ENCODE results near the gene NR0B2.
"Not testable (repeated sequence)": the region's sequence is repeated elsewhere in the genome, so short reads cannot be mapped to it uniquely, and the experiment has no call there.

NR0B2 gene

GRCh38 chr1:26913754-26914619 is at the start of gene NR0B2:
Gene NR0B2 (minus strand): TSS chr1:26913975. CDS start chr1:26913940, 35 bp downstream.
- no peak for DNase-seq

GRCh38 chr1:26961826-26962225 is 48.1 kb upstream of the NR0B2 start:
- DNase-seq, result no peak

- no peak for DNase-seq
Observed at GRCh38 chr1:26960625-26960966, 46.8 kb upstream of the NR0B2 start.

- DNase-seq, result peak; percentile 88
Observed at GRCh38 chr1:26959722-26960624, 46.2 kb upstream of the NR0B2 start, which contains the start of gene KDF1. Gene KDF1 (minus strand): TSS chr1:26960468. CDS start chr1:26952380, 8,088 bp downstream.

GRCh38 chr1:26959270-26959669 is 45.5 kb upstream of the NR0B2 start:
- DNase-seq, result no peak

GRCh38 chr1:26957306-26957705 is 43.5 kb upstream of the NR0B2 start:
- DNase-seq, result no peak

GRCh38 chr1:26956321-26956720 is 42.5 kb upstream of the NR0B2 start:
- DNase-seq, result no peak

GRCh38 chr1:26953374-26953773 is 39.6 kb upstream of the NR0B2 start:
- DNase-seq, result no peak

- DNase-seq, result no peak
Observed at GRCh38 chr1:26951821-26952497, 38.2 kb upstream of the NR0B2 start.

- DNase-seq, result no peak
Observed at GRCh38 chr1:26951216-26951615, 37.4 kb upstream of the NR0B2 start.

GRCh38 chr1:26950602-26951001 is 36.8 kb upstream of the NR0B2 start:
- no peak for DNase-seq

GRCh38 chr1:26949926-26950319 is 36.1 kb upstream of the NR0B2 start:
- DNase-seq, result no peak

GRCh38 chr1:26949266-26949925 is 35.6 kb upstream of the NR0B2 start:
- DNase-seq, result no peak

GRCh38 chr1:26948725-26949057 is 34.9 kb upstream of the NR0B2 start:
- not testable (repeated sequence) for DNase-seq

- DNase-seq, result no peak
Observed at GRCh38 chr1:26946270-26946669, 32.5 kb upstream of the NR0B2 start.

GRCh38 chr1:26945728-26946127 is 32.0 kb upstream of the NR0B2 start:
- DNase-seq, result no peak

GRCh38 chr1:26945138-26945537 is 31.4 kb upstream of the NR0B2 start:
- no peak for DNase-seq

GRCh38 chr1:26942656-26943055 is 28.9 kb upstream of the NR0B2 start:
- DNase-seq, result no peak

GRCh38 chr1:26941311-26941710 is 27.5 kb upstream of the NR0B2 start:
- no peak for DNase-seq

GRCh38 chr1:26938659-26939025 is 24.9 kb upstream of the NR0B2 start:
- DNase-seq, result no peak

- DNase-seq, result no peak
Observed at GRCh38 chr1:26938004-26938658, 24.4 kb upstream of the NR0B2 start.

- DNase-seq, result no peak
Observed at GRCh38 chr1:26936823-26937222, 23.0 kb upstream of the NR0B2 start.
